ENCODE data around the gene CEP128.

GRCh38 chr14:80781972-80782367 is 159.6 kb downstream of the CEP128 start:
- TF ChIP-seq POLR2A (IDR thresholded peaks at IDR 0.05) (no peak), EP300 (IDR thresholded peaks at IDR 0.05; ENCODE audit: low read depth) (no peak), POLR2AphosphoS5 (IDR thresholded peaks at IDR 0.05) (no peak)
- TF ChIP-seq, protein P1, sequence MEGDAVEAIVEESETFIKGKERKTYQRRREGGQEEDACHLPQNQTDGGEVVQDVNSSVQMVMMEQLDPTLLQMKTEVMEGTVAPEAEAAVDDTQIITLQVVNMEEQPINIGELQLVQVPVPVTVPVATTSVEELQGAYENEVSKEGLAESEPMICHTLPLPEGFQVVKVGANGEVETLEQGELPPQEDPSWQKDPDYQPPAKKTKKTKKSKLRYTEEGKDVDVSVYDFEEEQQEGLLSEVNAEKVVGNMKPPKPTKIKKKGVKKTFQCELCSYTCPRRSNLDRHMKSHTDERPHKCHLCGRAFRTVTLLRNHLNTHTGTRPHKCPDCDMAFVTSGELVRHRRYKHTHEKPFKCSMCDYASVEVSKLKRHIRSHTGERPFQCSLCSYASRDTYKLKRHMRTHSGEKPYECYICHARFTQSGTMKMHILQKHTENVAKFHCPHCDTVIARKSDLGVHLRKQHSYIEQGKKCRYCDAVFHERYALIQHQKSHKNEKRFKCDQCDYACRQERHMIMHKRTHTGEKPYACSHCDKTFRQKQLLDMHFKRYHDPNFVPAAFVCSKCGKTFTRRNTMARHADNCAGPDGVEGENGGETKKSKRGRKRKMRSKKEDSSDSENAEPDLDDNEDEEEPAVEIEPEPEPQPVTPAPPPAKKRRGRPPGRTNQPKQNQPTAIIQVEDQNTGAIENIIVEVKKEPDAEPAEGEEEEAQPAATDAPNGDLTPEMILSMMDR (IDR thresholded peaks at IDR 0.05), result no peak

Measured in transverse colon (tissue), 4 donors.